C4-2B (cell line): Measurements from ENCODE around the gene MESD.

Experiments
- CTCF ChIP-seq: fragments of 450-650 bp; conservative IDR thresholded peaks from 2 replicates; pipeline ENCODE4 v1.5.1; 2017; ENCODE audit warnings: mild to moderate bottlenecking
- ZFX ChIP-seq: fragments of 450-650 bp; IDR thresholded peaks from 2 replicates; pipeline ENCODE4 v1.6.1; 2017

GRCh38 chr15:81033508-81033907 is 43.9 kb upstream of the MESD start:
- TF ChIP-seq CTCF (no peak), ZFX (peak; percentile 31; the same call in 1 of the 2 replicates)
